Measurements from ENCODE around the gene AOC2. TPM values are rescaled to one million over a fixed set of nuclear protein-coding genes. Genes with fewer than 3 reads are reported as not detected.

Gene AOC2
- total RNA-seq, 1 experiment from 2014 or later: 7.1 TPM

DNA sequence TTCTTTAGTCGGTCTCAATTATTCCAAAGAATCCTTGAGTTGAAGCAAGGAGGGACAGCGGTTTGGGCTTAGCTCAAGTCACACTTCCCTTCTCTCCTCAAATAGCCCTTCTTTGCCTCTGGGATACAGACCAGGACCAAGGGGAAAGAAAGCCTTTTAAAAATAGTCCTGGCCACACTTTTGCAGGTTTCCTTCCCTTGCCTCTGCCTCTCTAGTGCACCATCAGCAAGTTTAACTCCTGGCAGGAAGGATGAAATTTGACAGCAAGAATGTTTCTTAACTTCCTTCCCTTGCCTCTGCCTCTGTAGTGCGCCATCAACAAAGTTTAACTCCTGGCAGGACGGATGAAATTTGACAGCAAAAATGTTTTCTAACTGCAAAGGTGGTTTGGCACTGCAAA is 49.0 kb downstream of the AOC2 start:
- peak overlapping the region; percentile 85 for H2AFZ ChIP-seq (ENCODE audit: low read length)
- Mint-ChIP-seq H3K27ac (peak overlapping the region in 1 of 3 experiments; percentile 23; a peak in 2 of 7 replicates), H3K4me1 (peaks cover 13 to 17% of the 10 kb centered on the region in 2 experiments), H3K27me3 (ENCODE audit: low read depth) (peaks cover 6% of the 10 kb centered on the region), H3K9me3 (peaks cover 0 to 2% of the 10 kb centered on the region in 2 experiments; a peak in 1 of 5 replicates), H3K4me3 (no peak overlapping the region), H3K36me3 (ENCODE audit: insufficient read depth in 1 of 3, low read depth in 3 of 3) (no peaks in the 10 kb centered on the region)
- no peaks in the 10 kb centered on the region for H4K20me1 ChIP-seq (ENCODE audit: control insufficient read depth, insufficient read depth, insufficient read length)
- H2BK12ac ChIP-seq (ENCODE audit: insufficient read length, low read depth, low read length): no peak overlapping the region
- no peak overlapping the region for H4K91ac ChIP-seq (ENCODE audit: insufficient read length, low read depth, low read length)
- no peaks in the 10 kb centered on the region for H3K9me3 ChIP-seq (ENCODE audit: control insufficient read depth, low read depth, low read length)
- H3K27me3 ChIP-seq (ENCODE audit: insufficient read depth, low read length): no peaks in the 10 kb centered on the region
- H3K9ac ChIP-seq (ENCODE audit: extremely low read depth, insufficient read length, low read length): no peak overlapping the region
- H3K14ac ChIP-seq (ENCODE audit: insufficient read depth, low read length): no peak overlapping the region
- no peaks in the 10 kb centered on the region for H3K79me2 ChIP-seq (ENCODE audit: insufficient read depth, low read length)
- H3K18ac ChIP-seq (ENCODE audit: insufficient read length, low read depth, low read length): no peak overlapping the region
- no peak overlapping the region for H2BK120ac ChIP-seq (ENCODE audit: low read depth, low read length, poor library complexity, severe bottlenecking)
- no peak overlapping the region for H3K56ac ChIP-seq (ENCODE audit: insufficient read length, low read depth, low read length)
- H4K5ac ChIP-seq (ENCODE audit: insufficient read length, low read depth, low read length): no peak overlapping the region
- H3K79me1 ChIP-seq (ENCODE audit: insufficient read depth, low read depth, low read length, poor library complexity, severe bottlenecking): no peaks in the 10 kb centered on the region
- H3K4me1 ChIP-seq (ENCODE audit: insufficient read depth, low read length): no peaks in the 10 kb centered on the region; the same call in 1 of the 2 replicates
- H3T11ph ChIP-seq (ENCODE audit: low read length): no peak overlapping the region
- H2AK5ac ChIP-seq (ENCODE audit: insufficient read length, low read length): no peak overlapping the region
- no peak overlapping the region for H4K8ac ChIP-seq (replicated peaks; ENCODE audit: insufficient read length, low read depth, low read length)
- H3K23me2 ChIP-seq (ENCODE audit: insufficient read length, low read depth, low read length, poor library complexity, severe bottlenecking): no peaks in the 10 kb centered on the region
- WGBS (ENCODE audit: extremely low coverage, insufficient read length, low lambda C conversion rate): no CpG with 5 or more reads among the region's 4 CpGs
- H3K4me2 ChIP-seq (ENCODE audit: insufficient read depth, insufficient read length, low read length): no peak overlapping the region
- DNase-seq: no peak
- no peak overlapping the region for H2BK15ac ChIP-seq (ENCODE audit: low read depth, low read length)
- H3K27ac ChIP-seq (ENCODE audit: insufficient read length, low read depth, low read length): no peak overlapping the region
- no peak overlapping the region for H2BK20ac ChIP-seq (ENCODE audit: low read depth, low read length, poor library complexity, severe bottlenecking)
- H3K23ac ChIP-seq (ENCODE audit: insufficient read length, low read depth, low read length): no peak overlapping the region
- no peak overlapping the region for H2BK5ac ChIP-seq (ENCODE audit: insufficient read length, low read length)
- no peak overlapping the region for H3K4ac ChIP-seq (ENCODE audit: low read depth, low read length)
- no peak for TF ChIP-seq CTCF (conservative IDR thresholded peaks at IDR 0.05)

Measured in H9 (cell line).